8988T (cell line): ENCODE results near the gene NSD1.

ENCODE experiments used
- DNase-seq: peaks from one replicate; pipeline ENCODE4 v3.0.0; 2011

Gene NSD1

GRCh38 chr5:177179431-177179830, 45.9 kb downstream of the NSD1 start:
- DNase-seq: no peak

GRCh38 chr5:177183142-177183541, 49.6 kb downstream of the NSD1 start:
- DNase-seq: no peak

- no peak for DNase-seq
Measured at GRCh38 chr5:177183766-177184360, 50.3 kb downstream of the NSD1 start.

- no peak for DNase-seq
Measured at GRCh38 chr5:177185993-177186392, 52.4 kb downstream of the NSD1 start.

GRCh38 chr5:177186645-177187044, 53.1 kb downstream of the NSD1 start:
- DNase-seq: no peak

- DNase-seq: no peak
Measured at GRCh38 chr5:177188775-177189174, 55.2 kb downstream of the NSD1 start.

- DNase-seq: no peak
Measured at GRCh38 chr5:177189416-177189815, 55.8 kb downstream of the NSD1 start.

GRCh38 chr5:177189965-177190364, 56.4 kb downstream of the NSD1 start:
- DNase-seq: no peak

- peak; percentile 20 for DNase-seq
Measured at GRCh38 chr5:177194268-177194667, 60.7 kb downstream of the NSD1 start.

- DNase-seq: no peak
Measured at GRCh38 chr5:177195307-177195952, 61.9 kb downstream of the NSD1 start.

- DNase-seq: no peak
Measured at GRCh38 chr5:177198738-177199137, 65.2 kb downstream of the NSD1 start.

- no peak for DNase-seq
Measured at GRCh38 chr5:177204281-177204680, 70.7 kb downstream of the NSD1 start.

- no peak for DNase-seq
Measured at GRCh38 chr5:177209610-177210009, 76.0 kb downstream of the NSD1 start.

- DNase-seq: no peak
Measured at GRCh38 chr5:177212242-177212641, 78.7 kb downstream of the NSD1 start.

GRCh38 chr5:177220576-177220975, 87.0 kb downstream of the NSD1 start:
- DNase-seq: no peak

GRCh38 chr5:177222269-177222668, 88.7 kb downstream of the NSD1 start:
- no peak for DNase-seq

GRCh38 chr5:177225798-177226197, 92.2 kb downstream of the NSD1 start:
- no peak for DNase-seq

GRCh38 chr5:177226860-177227259, 93.3 kb downstream of the NSD1 start:
- DNase-seq: no peak

- no peak for DNase-seq
Measured at GRCh38 chr5:177228751-177229150, 95.2 kb downstream of the NSD1 start.

- no peak for DNase-seq
Measured at GRCh38 chr5:177230660-177231059, 97.1 kb downstream of the NSD1 start.

GRCh38 chr5:177231479-177232250, 98.1 kb downstream of the NSD1 start:
- DNase-seq: no peak

GRCh38 chr5:177232358-177232757, 98.8 kb downstream of the NSD1 start:
- DNase-seq: no peak

GRCh38 chr5:177232761-177233160, 99.2 kb downstream of the NSD1 start:
- no peak for DNase-seq

GRCh38 chr5:177233206-177233605, 99.6 kb downstream of the NSD1 start:
- no peak for DNase-seq
